GM19397 (cell line): ENCODE results near the gene TMEM50B.
"Not testable (repeated sequence)": the region's sequence is repeated elsewhere in the genome, so short reads cannot be mapped to it uniquely, and the experiment has no call there.

Experiments
- ATAC-seq: cut with Tn5 transposase; IDR thresholded peaks from one replicate; pipeline ENCODE4 v1.9.1; 2021; ENCODE audit warnings: mild to moderate bottlenecking, moderate library complexity; ENCODE audit not compliant: unreplicated experiment

Gene TMEM50B

DNA sequence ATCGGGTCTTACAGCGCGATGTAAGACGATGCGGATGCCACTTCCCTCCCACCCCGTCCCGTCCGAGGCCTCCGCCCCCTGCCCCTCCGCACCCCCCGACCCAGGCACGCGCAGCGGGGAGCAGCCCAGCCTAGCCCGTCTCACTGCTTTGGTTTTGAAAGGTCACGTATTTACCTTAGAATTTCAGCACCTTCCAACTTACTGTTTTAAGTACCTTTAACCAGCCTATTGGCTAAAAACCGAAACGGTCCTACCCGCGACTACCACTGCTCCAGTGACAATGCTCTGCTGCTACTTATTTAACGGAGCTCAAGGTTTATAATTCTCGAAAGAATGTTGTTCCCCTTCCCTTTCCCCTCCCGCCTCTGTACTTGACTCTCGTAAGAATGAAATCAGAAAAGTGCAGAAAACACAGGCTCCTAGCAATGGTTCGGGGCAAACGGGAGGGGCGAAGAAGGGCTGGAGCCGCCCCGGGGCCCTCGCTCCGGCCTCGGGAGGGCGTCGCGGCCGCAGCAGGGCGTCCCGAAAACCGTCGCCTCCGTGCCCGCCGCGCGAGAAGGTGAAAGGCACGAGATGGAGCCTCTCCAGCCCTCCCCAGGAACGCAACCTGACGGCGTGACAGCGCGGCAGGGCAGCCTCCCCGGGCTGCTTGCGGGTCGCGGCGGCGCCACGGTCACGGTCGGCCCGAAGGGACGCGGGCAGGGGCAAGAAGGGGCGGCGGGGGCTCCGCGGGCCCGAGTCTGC is 667 bp downstream of the TMEM50B start:
- peak; percentile 24 for ATAC-seq

DNA sequence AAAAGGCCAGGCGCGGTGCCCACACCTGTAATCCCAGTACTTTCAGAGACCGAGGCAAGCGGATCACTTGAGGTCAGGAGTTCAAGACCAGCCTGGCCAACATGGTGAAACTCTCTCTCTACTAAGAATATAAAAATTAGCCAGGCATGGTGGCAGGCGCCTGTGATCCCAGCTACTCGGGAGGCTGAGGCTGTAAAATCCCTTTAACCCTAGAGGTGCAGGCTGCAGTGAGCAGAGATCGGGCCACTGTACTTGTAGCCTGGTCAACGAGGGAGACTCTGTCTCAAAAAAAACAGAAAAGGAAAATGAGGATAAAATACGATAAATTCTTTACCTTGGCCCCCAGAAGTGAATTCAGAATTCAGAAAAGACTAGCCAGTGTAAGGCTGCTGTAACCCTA is 1.6 kb downstream of the TMEM50B start:
- no peak for ATAC-seq

GRCh38 chr21:33477066-33477465 is 2.7 kb downstream of the TMEM50B start:
- no peak for ATAC-seq

DNA sequence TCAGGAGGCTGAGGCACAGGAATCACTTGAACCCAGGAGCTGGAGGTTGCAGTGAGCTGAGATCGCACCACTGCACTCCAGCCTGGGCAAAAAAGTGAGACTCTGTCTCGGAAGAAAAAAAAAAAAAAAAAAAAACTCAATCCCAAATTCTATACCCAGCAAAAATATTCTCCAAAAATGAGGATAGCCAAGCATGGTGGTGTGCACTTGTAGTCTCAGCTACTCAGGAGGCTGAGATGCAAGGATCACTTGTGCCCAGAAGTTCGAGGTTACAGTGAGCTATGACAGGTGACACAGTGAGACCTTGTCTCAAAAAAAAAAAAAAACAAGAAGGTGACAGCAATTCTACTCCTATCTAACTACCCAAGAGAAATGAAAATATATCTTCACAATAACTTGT is 6.4 kb downstream of the TMEM50B start:
- ATAC-seq: no peak

DNA sequence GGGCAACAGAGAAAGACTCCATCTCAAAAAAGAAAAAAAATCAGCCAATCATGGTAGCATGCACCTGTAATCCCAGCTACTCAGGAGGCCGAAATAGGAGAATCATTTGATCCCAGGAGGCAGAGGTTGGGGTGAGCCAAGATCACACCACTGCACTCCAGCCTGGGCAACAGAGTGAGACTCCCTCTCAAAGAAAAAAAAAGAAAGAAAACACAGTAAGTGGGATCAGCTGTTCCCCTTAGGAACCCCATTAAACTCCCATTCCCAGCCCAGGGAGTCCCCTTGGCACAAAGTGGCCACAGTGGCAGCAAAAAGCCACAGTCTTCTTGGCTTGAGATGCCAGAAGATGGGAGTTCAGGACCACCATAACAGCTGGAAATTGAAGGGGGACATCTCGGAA is 9.1 kb downstream of the TMEM50B start:
- no peak for ATAC-seq

DNA sequence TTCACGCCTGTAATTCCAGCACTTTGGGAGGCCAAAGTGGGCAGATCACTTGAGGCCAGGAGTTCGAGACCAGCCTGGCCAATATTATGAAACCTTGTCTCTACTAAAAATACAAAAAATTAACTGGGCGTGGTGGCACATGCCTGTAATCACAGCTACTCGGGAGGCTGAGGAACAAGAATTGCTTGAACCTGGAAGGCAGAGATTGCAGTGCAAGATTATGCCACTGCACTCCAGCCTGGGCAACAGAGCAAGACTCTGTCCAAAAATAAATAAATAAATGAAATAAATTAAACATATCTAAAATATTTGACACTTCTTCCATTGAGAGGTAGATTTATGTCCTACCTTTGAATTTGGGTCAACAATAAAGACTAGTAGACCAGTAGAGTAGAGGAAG is 10.6 kb downstream of the TMEM50B start:
- not testable (repeated sequence) for ATAC-seq

- ATAC-seq: no peak
Measured at GRCh38 chr21:33461538-33462250, 18.1 kb downstream of the TMEM50B start.

- no peak for ATAC-seq
Measured at GRCh38 chr21:33458861-33459260, 20.9 kb downstream of the TMEM50B start.

DNA sequence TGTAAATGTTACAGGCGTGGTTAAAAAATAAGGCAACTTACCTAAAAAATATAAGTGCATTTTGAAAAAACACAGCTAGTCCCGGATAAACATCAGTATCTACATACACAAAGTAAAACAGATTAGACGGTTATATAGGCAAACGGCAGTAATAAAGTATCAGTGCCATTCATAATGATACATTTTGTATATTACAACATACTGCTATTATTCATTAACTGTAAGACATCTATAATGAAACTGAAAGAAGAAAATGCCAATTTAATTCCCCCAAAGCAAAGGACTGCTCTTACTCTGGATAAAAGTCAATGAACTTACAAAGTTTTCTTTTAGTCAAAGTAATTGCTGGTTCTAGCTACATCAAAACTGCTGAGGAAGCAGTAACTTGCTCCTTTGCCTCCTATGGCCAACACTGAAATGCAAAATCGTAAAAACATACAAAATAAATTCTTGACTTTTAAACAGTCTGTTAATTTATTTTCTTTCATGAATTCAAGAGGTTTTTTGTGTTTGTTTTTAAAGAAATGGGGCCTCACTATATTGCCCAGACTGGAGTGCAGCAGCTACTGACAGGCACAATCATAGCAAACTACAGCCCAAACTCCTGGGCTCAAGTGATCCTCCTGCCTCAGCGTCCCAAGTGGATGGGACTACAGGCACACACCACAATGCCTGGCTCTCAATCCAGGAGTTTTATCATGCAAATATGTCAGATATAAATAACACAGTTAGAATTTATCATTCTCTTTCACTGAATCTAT is 23.9 kb downstream of the TMEM50B start:
- no peak for ATAC-seq

DNA sequence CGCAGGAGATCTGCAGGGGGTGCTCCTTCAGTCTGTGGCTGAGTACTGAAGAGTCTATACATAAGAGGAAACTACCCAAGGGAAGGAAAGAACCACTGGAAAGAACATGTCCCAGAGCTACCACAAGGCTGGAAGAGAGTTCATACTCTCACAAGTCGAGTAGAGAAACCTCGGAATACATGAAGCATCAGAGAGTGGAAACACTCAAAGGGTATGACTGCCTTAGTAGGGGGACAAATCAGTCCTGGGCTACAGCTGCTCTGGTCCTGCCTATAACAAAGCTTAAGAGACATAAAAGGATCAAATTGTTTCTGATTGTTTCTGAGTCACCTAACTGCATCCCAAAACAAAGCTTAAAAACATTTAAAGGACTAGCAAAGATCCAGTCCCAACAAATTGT is 27.4 kb downstream of the TMEM50B start:
- ATAC-seq: no peak

GRCh38 chr21:33451634-33452071 is 28.1 kb downstream of the TMEM50B start:
- no peak for ATAC-seq

- ATAC-seq: no peak
Measured at GRCh38 chr21:33449616-33450015, 30.2 kb downstream of the TMEM50B start.

GRCh38 chr21:33446620-33447019 is 33.2 kb downstream of the TMEM50B start:
- not testable (repeated sequence) for ATAC-seq

DNA sequence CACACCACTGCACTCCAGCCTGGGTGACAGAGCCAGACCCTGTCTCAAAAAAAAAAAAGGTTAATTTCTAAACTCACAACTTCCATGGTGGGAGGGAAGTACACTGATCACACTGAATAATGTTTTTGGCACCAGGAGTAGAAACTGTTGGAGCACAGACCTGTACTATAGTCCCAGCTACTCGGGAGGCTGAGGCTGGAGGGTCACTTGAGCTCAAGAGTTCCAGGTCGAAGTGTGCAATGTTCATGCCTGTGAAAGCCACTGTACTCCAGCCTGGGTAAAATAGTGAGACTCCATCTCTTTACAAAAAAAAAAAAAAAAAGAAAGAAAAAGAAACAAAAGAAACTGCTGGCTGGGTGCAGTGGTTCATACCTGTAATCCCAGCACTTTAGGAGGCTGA is 35.3 kb downstream of the TMEM50B start:
- no peak for ATAC-seq

DNA sequence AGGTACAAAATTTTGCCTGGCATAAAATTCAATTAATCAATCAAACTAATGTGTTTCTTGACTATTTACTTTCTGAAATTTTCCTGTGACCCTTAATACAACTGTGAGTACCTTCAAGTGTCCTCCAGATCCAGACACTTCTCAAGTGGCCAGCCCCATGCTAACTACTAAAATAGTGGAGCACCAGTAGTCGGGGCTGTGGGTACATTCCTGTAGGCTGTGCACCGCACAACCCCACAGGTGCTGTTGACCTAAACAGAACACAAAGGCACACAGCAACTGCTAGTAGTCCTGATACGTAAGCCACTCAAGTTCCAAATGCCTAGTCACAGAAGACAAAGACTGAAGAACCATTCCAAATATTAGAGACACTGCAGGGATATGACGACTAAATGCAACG is 36.6 kb downstream of the TMEM50B start:
- no peak for ATAC-seq

DNA sequence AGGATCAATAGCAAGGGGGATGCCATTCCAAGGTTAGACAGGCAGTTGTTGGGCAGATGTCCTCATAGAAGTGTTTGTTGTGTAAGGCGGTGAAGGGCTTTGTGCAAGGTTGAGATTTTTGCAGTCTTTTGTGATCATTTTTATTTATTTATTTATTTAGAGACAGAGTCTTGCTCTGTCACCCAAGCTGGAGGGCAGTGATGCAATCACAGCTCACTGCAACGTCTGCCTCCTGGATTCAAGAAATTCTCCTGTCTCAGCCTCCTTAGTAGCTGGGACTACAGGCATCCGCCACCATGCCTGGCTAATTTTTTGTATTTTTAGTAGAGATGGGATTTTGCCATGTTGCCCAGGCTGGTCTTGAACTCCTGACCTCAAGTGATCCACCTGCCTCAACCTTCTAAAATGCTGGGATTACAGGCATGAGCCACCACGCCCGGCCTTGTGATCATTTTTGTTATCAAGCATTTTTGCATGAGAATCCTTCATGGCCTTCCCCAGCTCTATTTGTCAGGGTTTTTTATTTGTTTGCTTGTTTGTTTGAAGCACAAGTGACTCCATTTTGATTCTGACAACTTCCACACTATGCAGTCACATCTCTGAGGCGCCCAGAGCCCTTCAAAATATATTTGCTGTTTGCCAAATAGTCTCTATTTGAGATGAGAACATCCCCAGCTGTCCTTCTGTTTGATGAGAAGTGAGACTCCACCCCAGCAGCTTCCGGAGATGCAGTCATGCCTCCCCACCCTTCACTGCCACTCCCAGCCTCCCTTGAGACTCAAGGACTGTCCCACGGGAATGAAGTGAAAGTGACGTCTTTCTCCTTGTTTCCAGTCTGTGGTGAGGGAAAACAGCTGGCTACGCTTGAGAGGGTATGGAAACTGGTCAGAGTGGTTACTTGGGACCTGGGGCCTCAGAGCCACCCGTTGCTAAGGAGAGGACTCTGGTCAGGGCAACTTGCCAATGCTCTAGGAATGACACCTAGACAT is 38.0 kb downstream of the TMEM50B start:
- ATAC-seq: peak; percentile 51

- no peak for ATAC-seq
Measured at GRCh38 chr21:33437140-33437539, 42.6 kb downstream of the TMEM50B start.

DNA sequence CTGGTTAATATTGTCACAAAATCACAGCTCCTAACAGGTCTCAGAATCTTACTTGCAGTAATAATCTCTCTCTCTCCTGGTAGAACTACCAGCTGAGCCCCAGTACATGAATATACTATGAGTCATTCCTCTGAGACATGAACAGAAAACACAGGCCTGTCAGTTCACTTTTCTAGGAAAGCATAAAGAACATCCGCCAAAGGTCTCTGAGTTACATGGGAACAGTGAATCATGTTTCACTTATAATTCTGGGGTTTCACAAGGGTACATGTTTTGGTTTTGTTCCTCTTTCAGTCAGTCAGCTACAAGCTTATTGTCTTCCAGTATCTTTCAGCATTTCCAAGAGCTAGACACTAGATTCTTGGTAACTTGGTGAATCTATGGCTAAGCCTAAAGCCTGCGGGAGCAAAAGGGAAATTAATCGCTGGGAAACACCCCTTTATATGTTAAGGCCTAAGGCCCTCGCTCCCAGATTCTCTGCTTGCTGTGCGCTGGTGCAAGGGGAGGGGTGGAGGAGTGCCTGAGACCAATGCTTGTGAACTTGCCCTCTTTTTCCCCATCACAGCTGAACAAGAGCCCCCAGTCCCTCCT is 44.9 kb downstream of the TMEM50B start:
- peak; percentile 81 for ATAC-seq

DNA sequence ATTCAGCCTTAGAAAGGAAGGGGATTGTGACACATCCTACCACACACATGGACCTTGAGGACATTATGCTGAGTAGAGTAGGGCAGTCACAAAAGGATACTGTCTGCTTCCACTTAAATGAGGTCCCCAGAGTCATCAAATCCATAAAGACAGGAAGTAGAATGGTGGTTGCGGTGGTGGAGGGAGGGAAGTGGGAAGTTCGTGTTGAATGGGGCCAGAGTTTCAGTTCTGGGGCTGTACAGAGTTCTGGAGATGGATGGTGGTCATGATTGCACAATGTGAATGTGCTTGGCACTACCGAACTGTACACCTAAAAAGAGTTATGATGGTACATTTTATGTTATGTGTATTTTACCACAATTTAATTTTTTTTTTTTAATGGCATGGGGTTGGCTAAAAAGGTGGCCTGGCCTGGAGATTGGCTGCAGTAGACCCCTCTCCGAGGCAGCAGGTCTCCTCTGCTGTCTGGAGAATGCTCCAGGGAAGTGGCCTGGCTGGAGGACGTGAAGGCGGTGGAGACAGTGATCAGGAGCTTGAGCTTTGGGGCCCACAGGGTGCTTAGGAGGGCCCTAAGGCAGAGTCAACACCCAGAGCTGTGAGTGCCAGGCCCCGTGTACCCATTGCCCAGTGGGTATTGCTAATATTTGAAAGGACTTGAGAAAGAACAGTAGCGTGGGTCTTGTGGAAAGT is 46.2 kb downstream of the TMEM50B start:
- ATAC-seq: no peak

- no peak for ATAC-seq
Measured at GRCh38 chr21:33433001-33433400, 46.8 kb downstream of the TMEM50B start.
